GM12878 (cell line): ENCODE data around the gene NUTM2E. TPM values are rescaled to one million over a fixed set of nuclear protein-coding genes. Genes with fewer than 3 reads are reported as not detected.
"Not testable (repeated sequence)": the region's sequence is repeated elsewhere in the genome, so short reads cannot be mapped to it uniquely, and the experiment has no call there.

Experiments
- ATAC-seq: fragments of 200-7000 bp; cut with Tn5 transposase; 3 replicates; pipeline ENCODE4 v1.9.1; 2020; ENCODE audit warnings: mild to moderate bottlenecking, moderate library complexity
- BruUV-seq: library from RNA; stranded (reverse); fragments of 400-500 nt; replicated peaks from 2 replicates; lab custom pipeline; 2021; lab: Mats Ljungman, UMichigan
- CTCF ChIA-PET: fragments of 300-600 bp; sonication (Branson Sonifier 250); formaldehyde crosslinking; extraction: SDS; loops from one replicate; lab custom pipeline; 2021; ENCODE audit warnings: inconsistent platforms; lab: Yijun Ruan, JAX
- POLR2A ChIA-PET: fragments of 350-600 bp; formaldehyde crosslinking; extraction: SDS; loops from one replicate; lab custom pipeline; 2021; ENCODE audit warnings: inconsistent platforms; lab: Charles Lee
- RAD21 ChIA-PET: fragments of 300-600 bp; sonication (Branson Sonifier 250); formaldehyde crosslinking; loops from one replicate; lab custom pipeline; 2023; ENCODE audit warnings: antibody characterized with exemption; ENCODE audit not compliant: unreplicated experiment; lab: Charles Lee
- SMC1A ChIA-PET: fragments of 300-600 bp; sonication (Branson Sonifier 250); formaldehyde crosslinking; loops from one replicate; lab custom pipeline; 2023; ENCODE audit not compliant: unreplicated experiment, uncharacterized antibody; lab: Charles Lee
- DNase-seq: peaks from one replicate; pipeline ENCODE4 v3.0.0-alpha.2; 2011; ENCODE audit warnings: low read depth, low spot score
- FAIRE-seq: peaks from 3 replicates; lab custom pipeline; 2011; peaks lifted over from hg19 to GRCh38; lab: Jason Lieb, UNC
- H2AFZ ChIP-seq: 2 replicates; pipeline ENCODE4 v1.6.0; 2011; ENCODE audit warnings: low read depth, low read length, control low read depth; ENCODE audit not compliant: control insufficient read depth
- H3K27ac ChIP-seq: 2 replicates; pipeline ENCODE4 v1.5.1; 2011; ENCODE audit warnings: control low read depth; ENCODE audit not compliant: control insufficient read depth, insufficient read depth
- H3K27me3 ChIP-seq, 2 experiments: replicated peaks in 1 of 2; 2 replicates each; pipeline versions ENCODE4 v1.6.0 to v1.6.1; 2011; ENCODE audit warnings: low read length in 1 of 2; ENCODE audit not compliant: control insufficient read depth in 2 of 2, insufficient read depth in 2 of 2
- H3K36me3 ChIP-seq, 2 experiments: 2 replicates each; pipeline ENCODE4 v1.5.1; 2011; ENCODE audit warnings: low read length in 1 of 2; ENCODE audit not compliant: control insufficient read depth in 2 of 2, insufficient read depth in 2 of 2
- H3K4me1 ChIP-seq: 2 replicates; pipeline ENCODE4 v1.6.1; 2011; ENCODE audit warnings: mild to moderate bottlenecking, low read length, moderate library complexity, mixed read lengths; ENCODE audit not compliant: control insufficient read depth, insufficient read depth
- H3K4me2 ChIP-seq: 2 replicates; pipeline ENCODE4 v1.6.0; 2011; ENCODE audit warnings: control low read depth; ENCODE audit not compliant: control insufficient read depth, insufficient read depth
- H3K4me3 ChIP-seq: fragments of 200-600 bp; sonication (generic); 2 replicates; pipeline ENCODE4 v1.5.1; 2016
- H3K79me2 ChIP-seq: 2 replicates; pipeline ENCODE4 v1.6.0; 2011; ENCODE audit warnings: low read length; ENCODE audit not compliant: control insufficient read depth, insufficient read depth
- H3K9ac ChIP-seq: 2 replicates; pipeline ENCODE4 v1.8.0; 2011; ENCODE audit warnings: low read length, control low read depth, mixed read lengths; ENCODE audit not compliant: control insufficient read depth, insufficient read depth
- H3K9me3 ChIP-seq: replicated peaks from 3 replicates; pipeline ENCODE4 v1.5.1; 2011; ENCODE audit warnings: mild to moderate bottlenecking, low read length; ENCODE audit not compliant: control insufficient read depth, insufficient read depth
- H4K20me1 ChIP-seq: 2 replicates; pipeline ENCODE4 v1.6.0; 2011; ENCODE audit not compliant: control insufficient read depth, insufficient read depth
- WGBS: methylation state at CpG from one replicate; pipeline ENCODE4 v1.1.6; 2016; ENCODE audit warnings: low lambda C conversion rate; ENCODE audit not compliant: insufficient replicate concordance, insufficient coverage; ENCODE audit errors: missing lambda C conversion rate; 5-methylcytosine and 5-hydroxymethylcytosine counted together
- in situ Hi-C: fragments of 300-500 bp; cut with MboI; formaldehyde crosslinking; loops from 9 replicates; pipeline ENCODE4 v1.14.3; 2018; ENCODE audit warnings: mixed read lengths
- intact Hi-C: fragments of 100-400 bp; cut with micrococcal nuclease; formaldehyde crosslinking; loops from one replicate; pipeline ENCODE4 v1.14.2; 2022; ENCODE audit not compliant: unreplicated experiment
- polyA plus RNA-seq, 11 experiments: library from polyadenylated mRNA; depleted of rRNA in 4 of 11; unstranded in 6 of 11; stranded (reverse) in 5 of 11; fragments of >200 nt; fragmentation: Nextera tagmentation in 4 of 11; fragmentation: Illumina TruSeq in 1 of 11; extraction: Ambion mirVana in 4 of 11; extraction: Trizol in 1 of 11; gene quantifications; 1 replicate in 1 of 11; 2 replicates in 10 of 11; pipeline versions ENCODE4 v1.2.1 to v1.2.3, GENCODE V29; 2011 to 2016; ENCODE audit warnings: inconsistent platforms in 2 of 11, missing spikeins in 2 of 11, low read depth in 1 of 11
- total RNA-seq, 4 experiments: library from RNA; depleted of rRNA in 3 of 4; stranded (reverse); fragments of >200 nt in 3 of 4; fragmentation: Illumina TruSeq in 1 of 4; extraction: Trizol in 1 of 4; gene quantifications; 2 replicates each; pipeline versions ENCODE4 v1.2.1 to v1.2.3, GENCODE V29; 2013 to 2021

Gene NUTM2E
- total and polyA plus RNA-seq, 10 of the 15 experiments (the other 5 are each of a cell fraction or from before 2014, with no cell fraction given): 0.07 to 0.90 (median 0.27) TPM; not detected in 3

- H3K4me3 ChIP-seq, H3K36me3 ChIP-seq, in situ Hi-C loops, FAIRE-seq, RAD21 ChIA-PET, ATAC-seq, H3K9ac ChIP-seq, H3K4me2 ChIP-seq, H3K27ac ChIP-seq, H3K4me1 ChIP-seq, H3K9me3 ChIP-seq, CTCF ChIA-PET, POLR2A ChIA-PET, H4K20me1 ChIP-seq, intact Hi-C loops, H3K79me2 ChIP-seq, BruUV-seq, H2AFZ ChIP-seq, DNase-seq, SMC1A ChIA-PET, H3K27me3 ChIP-seq: not testable (repeated sequence)
- WGBS: 30% methylated on average over 6 of the region's 8 CpGs
Observed at GRCh38 chr10:79853191-79853854, 26.8 kb downstream of the NUTM2E start.

GRCh38 chr10:79862269-79862668, 35.7 kb downstream of the NUTM2E start:
- H2AFZ ChIP-seq, H3K36me3 ChIP-seq, RAD21 ChIA-PET, FAIRE-seq, intact Hi-C loops, H4K20me1 ChIP-seq, in situ Hi-C loops, H3K9ac ChIP-seq, BruUV-seq, H3K4me2 ChIP-seq, H3K27me3 ChIP-seq, H3K27ac ChIP-seq, H3K9me3 ChIP-seq, DNase-seq, H3K79me2 ChIP-seq, H3K4me3 ChIP-seq, POLR2A ChIA-PET, SMC1A ChIA-PET, ATAC-seq, CTCF ChIA-PET, H3K4me1 ChIP-seq: not testable (repeated sequence)
- no CpG with 5 or more reads among the region's 1 CpG for WGBS

GRCh38 chr10:79862803-79863202, 36.3 kb downstream of the NUTM2E start:
- intact Hi-C loops, H4K20me1 ChIP-seq, POLR2A ChIA-PET, H3K4me1 ChIP-seq, H3K4me2 ChIP-seq, H3K36me3 ChIP-seq, H3K9me3 ChIP-seq, H3K4me3 ChIP-seq, H3K27ac ChIP-seq, DNase-seq, FAIRE-seq, H3K9ac ChIP-seq, H3K79me2 ChIP-seq, CTCF ChIA-PET, RAD21 ChIA-PET, H2AFZ ChIP-seq, in situ Hi-C loops, BruUV-seq, H3K27me3 ChIP-seq, SMC1A ChIA-PET: not testable (repeated sequence)
- ATAC-seq: 0 out of 3 replicates have a peak, but pooled peaks have one; percentile 26
- 8% methylated on average over 3 of the region's 3 CpGs for WGBS

GRCh38 chr10:79866903-79867551, 40.5 kb downstream of the NUTM2E start:
- intact Hi-C loops, SMC1A ChIA-PET, ATAC-seq, H3K27me3 ChIP-seq, in situ Hi-C loops, H3K27ac ChIP-seq, CTCF ChIA-PET, POLR2A ChIA-PET, FAIRE-seq, H3K36me3 ChIP-seq, H3K4me3 ChIP-seq, H3K79me2 ChIP-seq, H3K4me2 ChIP-seq, H3K9ac ChIP-seq, DNase-seq, H3K4me1 ChIP-seq, RAD21 ChIA-PET, H3K9me3 ChIP-seq, BruUV-seq, H2AFZ ChIP-seq, H4K20me1 ChIP-seq: not testable (repeated sequence)
- 17% methylated on average over 6 of the region's 9 CpGs for WGBS
